ENCODE results near the gene FCER2.

GRCh38 chr19:7690779-7691258 is 11.1 kb downstream of the FCER2 start:
- no peak for TF ChIP-seq CTCF (IDR thresholded peaks at IDR 0.05)
- no peak for TF ChIP-seq TCF7L2 (IDR thresholded peaks at IDR 0.05; ENCODE audit: low read depth, low read length)
